WTC11 (cell line): ENCODE data around the gene PLA2G2E.

Experiments
- ETV6 ChIP-seq: sonication (generic); formaldehyde crosslinking; IDR thresholded peaks from 2 replicates; pipeline ENCODE4 v1.8.1; 2022; ENCODE audit warnings: mild to moderate bottlenecking, missing genetic modification reagents
- MLX ChIP-seq: sonication (generic); formaldehyde crosslinking; IDR thresholded peaks from 2 replicates; pipeline ENCODE4 v1.8.1; 2023; ENCODE audit warnings: mild to moderate bottlenecking, missing genetic modification reagents, moderate library complexity
- TP53 ChIP-seq: sonication (generic); formaldehyde crosslinking; IDR thresholded peaks from 2 replicates; pipeline ENCODE4 v1.8.1; 2023; ENCODE audit warnings: mild to moderate bottlenecking, missing genetic modification reagents
- ZBTB43 ChIP-seq: sonication (generic); formaldehyde crosslinking; IDR thresholded peaks from 2 replicates; pipeline ENCODE4 v1.8.1; 2023; ENCODE audit warnings: mild to moderate bottlenecking, missing genetic modification reagents
- TF ChIP-seq, protein P1 (sequence below): sonication (generic); formaldehyde crosslinking; conservative IDR thresholded peaks from 2 replicates; pipeline ENCODE4 v1.8.1; 2022; ENCODE audit warnings: mild to moderate bottlenecking, missing genetic modification reagents
- TF ChIP-seq, protein P2 (sequence below): sonication (generic); formaldehyde crosslinking; IDR thresholded peaks from 2 replicates; pipeline ENCODE4 v1.8.0; 2022; ENCODE audit warnings: mild to moderate bottlenecking, missing genetic modification reagents
- TF ChIP-seq, protein P3 (sequence below): fragments of 200-600 bp; IDR thresholded peaks from 2 replicates; pipeline ENCODE4 v1.8.0; 2022; ENCODE audit warnings: antibody characterized with exemption
- TF ChIP-seq, protein P4 (sequence below): sonication (generic); formaldehyde crosslinking; IDR thresholded peaks from 2 replicates; pipeline ENCODE4 v1.8.1; 2022; ENCODE audit warnings: low read depth, mild to moderate bottlenecking, moderate library complexity, missing genetic modification reagents, borderline replicate concordance

DNA sequence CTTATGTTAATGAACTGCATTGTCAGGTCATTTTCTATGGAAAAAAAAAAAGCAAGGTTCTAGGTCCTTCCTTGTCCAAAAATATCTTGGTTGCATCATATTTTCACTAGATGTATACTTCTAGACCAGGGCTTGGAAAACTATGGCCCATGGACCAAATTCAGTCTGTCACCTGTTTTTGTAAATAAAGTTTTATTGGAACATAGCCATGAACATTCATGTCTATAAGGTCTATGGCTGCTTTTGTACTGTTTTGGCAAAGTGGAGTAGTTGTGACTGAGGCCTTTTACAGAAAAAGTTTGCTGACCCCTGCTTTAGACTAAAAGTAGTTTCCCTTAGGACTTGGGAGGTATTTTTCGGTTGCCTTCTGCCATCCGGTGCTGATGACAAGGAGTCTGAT, 19.2 kb upstream of the PLA2G2E start:
- TF ChIP-seq, protein P1, sequence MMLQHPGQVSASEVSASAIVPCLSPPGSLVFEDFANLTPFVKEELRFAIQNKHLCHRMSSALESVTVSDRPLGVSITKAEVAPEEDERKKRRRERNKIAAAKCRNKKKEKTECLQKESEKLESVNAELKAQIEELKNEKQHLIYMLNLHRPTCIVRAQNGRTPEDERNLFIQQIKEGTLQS (CRISPR knock-in tag), result no peak
- TF ChIP-seq TP53 (CRISPR knock-in tag) (no peak), ZBTB43 (no peak), MLX (CRISPR knock-in tag) (no peak), ETV6 (no peak)
- TF ChIP-seq, protein P2, sequence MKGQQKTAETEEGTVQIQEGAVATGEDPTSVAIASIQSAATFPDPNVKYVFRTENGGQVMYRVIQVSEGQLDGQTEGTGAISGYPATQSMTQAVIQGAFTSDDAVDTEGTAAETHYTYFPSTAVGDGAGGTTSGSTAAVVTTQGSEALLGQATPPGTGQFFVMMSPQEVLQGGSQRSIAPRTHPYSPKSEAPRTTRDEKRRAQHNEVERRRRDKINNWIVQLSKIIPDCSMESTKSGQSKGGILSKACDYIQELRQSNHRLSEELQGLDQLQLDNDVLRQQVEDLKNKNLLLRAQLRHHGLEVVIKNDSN (CRISPR knock-in tag), result no peak
- TF ChIP-seq, protein P3, sequence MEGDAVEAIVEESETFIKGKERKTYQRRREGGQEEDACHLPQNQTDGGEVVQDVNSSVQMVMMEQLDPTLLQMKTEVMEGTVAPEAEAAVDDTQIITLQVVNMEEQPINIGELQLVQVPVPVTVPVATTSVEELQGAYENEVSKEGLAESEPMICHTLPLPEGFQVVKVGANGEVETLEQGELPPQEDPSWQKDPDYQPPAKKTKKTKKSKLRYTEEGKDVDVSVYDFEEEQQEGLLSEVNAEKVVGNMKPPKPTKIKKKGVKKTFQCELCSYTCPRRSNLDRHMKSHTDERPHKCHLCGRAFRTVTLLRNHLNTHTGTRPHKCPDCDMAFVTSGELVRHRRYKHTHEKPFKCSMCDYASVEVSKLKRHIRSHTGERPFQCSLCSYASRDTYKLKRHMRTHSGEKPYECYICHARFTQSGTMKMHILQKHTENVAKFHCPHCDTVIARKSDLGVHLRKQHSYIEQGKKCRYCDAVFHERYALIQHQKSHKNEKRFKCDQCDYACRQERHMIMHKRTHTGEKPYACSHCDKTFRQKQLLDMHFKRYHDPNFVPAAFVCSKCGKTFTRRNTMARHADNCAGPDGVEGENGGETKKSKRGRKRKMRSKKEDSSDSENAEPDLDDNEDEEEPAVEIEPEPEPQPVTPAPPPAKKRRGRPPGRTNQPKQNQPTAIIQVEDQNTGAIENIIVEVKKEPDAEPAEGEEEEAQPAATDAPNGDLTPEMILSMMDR, result no peak
- TF ChIP-seq, protein P4, sequence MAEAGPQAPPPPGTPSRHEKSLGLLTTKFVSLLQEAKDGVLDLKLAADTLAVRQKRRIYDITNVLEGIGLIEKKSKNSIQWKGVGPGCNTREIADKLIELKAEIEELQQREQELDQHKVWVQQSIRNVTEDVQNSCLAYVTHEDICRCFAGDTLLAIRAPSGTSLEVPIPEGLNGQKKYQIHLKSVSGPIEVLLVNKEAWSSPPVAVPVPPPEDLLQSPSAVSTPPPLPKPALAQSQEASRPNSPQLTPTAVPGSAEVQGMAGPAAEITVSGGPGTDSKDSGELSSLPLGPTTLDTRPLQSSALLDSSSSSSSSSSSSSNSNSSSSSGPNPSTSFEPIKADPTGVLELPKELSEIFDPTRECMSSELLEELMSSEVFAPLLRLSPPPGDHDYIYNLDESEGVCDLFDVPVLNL (CRISPR knock-in tag), result no peak
